GM18858 (cell line): ENCODE data around the gene CACNA2D3.

Experiments used
- ATAC-seq: cut with Tn5 transposase; IDR thresholded peaks from one replicate; pipeline ENCODE4 v1.9.1; 2021; ENCODE audit not compliant: unreplicated experiment

The CACNA2D3 gene

DNA sequence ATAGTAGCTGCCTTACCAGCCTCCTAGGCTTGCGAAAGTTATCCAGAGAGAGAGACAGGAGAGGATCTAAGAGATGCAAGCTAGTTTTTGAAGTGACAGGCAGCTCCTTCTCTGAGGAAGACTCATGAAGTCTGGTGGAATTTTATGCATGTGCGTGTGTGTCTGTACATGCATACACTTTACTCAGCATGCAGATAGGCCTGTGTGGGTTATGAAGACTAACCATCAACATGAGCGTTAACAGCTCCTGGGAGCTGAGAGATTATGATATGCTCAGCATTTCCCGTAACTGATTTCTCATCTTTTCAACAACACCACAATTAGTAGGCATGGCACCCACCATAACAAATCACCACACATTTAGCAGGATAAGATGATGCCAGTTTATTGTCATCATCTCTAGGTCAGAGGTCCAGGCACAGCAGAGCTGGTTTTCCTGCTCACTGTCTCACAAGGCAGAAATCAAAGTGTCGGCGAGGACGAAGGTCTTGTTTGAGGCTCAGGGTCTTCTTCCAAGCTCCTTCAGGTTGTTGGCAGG is 239.5 kb downstream of the CACNA2D3 start:
- ATAC-seq, result no peak

DNA sequence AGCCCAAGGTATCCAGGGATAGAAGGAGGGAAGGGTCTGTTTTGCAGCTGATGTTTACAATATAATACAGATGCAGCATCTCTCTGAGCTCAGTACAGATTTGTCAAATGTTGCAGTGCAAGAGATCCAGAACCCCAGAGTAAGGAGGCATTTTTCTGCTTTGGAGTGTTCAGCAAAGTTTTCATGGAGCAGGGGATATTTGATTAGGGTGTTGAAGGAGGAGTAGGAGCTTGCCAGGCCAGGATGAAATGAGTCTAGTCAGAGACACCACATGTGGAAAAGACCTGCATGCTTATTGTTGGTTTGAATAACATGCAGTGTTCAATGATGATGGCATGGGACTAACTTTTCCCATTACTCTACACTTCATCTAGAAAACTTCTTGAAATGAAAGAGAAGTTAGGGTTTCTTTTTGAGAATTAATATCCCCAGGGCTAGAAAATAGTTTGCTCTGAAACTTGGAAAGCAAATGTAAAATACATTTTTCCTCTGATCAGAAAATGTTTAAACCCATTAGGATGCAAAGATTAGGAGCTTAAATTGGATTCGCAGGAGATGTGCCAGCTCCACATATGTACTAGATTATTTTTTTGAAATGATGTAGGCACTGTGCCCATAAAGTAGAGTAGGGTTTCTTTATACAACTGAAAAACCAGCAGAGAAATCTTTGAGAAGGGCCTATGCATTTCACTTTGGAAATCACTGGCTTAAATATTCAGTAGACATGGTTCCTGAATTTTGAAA is 243.8 kb downstream of the CACNA2D3 start:
- ATAC-seq, result no peak

DNA sequence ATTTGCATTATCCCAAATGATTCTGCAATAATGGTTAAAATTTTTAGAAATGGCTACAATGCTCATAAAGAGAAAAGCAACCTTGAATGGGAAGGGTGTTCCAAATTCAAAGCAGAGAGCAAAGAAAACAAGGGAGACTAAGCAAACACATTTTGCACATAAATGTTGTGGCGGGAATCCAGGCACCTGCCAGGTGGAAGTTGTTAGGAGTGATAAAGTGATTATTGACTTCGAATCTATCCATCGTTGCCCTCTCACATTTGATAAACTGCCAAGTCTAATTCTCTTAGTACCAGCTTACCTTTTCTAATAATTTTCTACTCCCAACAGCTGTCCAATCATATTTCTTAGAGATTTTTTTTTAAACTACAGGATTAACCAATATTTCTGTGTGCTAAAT is 244.5 kb downstream of the CACNA2D3 start:
- ATAC-seq, result no peak

DNA sequence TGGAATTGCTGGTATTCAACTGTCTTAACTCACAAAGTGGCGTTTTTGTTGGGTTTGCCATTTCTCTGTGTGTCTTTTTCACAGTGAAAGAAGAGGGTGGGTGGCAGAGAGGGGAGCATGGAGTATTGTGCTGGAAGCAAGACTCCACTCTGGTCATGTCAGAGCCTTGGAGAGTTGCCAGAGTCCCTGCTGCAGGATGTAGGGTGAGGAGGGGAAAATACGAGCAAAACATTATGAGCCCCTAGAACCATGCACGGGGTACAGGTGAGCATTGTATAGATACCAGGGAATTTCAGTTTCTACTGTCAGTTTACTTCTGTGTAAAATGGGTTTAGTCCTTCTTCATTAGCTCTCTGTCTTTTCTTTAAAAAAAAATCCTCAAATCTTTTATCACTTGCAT is 249.9 kb downstream of the CACNA2D3 start:
- no peak for ATAC-seq

DNA sequence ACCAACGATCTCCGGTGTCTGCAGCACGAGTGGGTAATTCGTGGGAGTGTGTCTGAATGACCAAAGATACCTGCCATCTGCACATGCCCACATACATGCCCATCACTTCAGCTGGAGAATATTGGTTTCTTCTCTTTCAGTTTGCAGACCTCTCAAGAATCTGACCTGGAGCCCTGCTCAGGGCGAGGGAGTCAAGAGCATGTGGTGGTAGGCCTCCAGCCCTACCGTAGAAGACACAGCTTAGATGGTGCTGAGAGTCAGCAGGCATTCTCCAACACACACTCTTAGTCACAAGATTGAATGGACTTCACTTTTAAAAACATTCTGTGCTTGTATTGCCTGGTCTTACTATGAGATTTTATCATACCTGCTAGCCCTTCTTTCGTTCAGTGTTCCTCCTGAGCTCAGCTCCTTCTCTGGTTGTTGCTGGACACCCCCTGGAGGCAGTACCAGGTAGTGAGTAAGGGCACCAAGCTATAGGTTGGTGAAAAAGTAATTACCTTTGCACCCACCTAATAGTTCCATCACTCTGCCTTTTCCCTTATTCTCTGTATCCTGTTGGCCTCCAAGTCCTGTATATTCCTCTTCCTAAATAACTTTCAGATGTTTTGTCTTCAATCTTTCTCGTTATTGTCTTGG is 252.0 kb downstream of the CACNA2D3 start:
- ATAC-seq, result no peak

DNA sequence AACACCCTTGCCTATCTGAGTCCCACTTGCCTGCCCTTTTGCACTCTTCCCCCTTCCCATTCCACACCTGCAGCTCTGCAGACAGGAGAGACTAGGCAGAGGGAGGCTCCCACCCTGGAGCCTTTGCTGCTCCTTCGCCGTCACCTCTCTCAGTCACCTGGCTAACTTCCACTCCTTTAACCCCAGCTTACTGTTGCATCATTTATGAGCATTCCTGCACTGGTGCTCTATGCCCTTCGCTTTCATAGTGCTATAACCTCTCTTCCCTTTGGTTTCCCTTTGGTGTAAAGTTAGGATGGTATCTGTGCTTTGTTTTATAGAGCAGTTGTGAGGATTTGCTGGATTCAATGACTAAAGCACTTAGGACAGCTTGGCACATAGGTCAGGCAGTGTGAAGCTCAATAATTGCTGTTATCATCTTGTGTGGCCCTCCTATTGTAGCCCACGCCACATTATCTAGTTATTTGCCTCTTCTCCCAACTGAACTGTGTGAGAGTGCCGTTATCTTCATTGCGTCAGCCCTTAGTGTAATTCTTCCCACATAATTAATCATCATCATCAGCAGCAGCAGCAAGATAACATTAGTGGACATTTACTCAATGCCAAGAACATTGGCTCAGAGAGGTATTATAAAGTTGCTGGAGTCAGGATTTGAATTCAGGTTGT is 253.9 kb downstream of the CACNA2D3 start:
- no peak for ATAC-seq

DNA sequence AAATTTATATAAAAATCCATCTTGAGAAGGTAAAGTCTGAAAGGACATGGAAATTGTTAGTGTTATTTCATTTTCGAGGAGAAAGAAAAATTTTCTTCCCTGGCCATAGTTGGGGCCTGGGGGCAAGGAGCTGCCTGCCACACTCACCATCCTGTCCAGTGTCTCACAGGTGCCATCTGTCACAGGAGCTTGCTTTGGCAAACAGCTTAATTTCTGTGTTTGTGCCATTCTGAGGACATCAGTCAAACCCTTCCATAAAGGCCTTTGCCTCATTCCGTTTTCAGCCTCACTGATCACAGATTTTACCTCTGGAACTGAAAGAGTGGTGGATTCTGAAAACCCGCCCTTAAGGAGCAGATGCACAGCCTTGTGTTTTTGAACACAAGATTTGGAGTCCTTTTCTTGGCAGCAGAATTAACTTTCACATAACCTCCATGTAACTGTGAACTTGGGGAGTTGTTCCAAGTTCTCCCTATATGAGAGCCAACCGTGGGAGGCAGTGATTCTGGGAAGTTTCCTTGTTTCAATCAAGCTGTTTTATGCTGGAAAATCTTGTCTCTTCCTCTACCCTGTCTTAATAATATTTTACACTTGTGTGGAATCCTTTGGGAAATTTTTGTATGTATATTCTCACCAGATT is 254.7 kb downstream of the CACNA2D3 start:
- no peak for ATAC-seq

DNA sequence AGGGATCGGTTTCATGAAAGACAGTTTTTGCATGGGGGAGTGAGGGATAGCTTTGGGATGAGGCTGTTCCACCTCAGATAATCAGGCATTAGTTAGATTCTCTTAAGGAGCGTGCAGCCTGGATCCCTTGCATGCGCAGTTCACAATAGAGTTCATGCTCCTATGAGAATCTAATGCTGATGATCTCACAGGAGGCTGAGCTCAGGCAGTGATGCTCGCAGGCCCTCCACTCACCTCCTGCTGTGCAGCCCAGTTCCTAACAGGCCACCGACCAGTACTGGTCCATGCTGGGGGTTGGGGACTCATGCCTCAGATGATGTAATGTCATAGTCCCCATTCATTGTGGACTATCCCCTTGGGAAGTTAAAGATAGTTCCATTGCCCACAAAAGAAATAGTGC is 255.8 kb downstream of the CACNA2D3 start:
- no peak for ATAC-seq

DNA sequence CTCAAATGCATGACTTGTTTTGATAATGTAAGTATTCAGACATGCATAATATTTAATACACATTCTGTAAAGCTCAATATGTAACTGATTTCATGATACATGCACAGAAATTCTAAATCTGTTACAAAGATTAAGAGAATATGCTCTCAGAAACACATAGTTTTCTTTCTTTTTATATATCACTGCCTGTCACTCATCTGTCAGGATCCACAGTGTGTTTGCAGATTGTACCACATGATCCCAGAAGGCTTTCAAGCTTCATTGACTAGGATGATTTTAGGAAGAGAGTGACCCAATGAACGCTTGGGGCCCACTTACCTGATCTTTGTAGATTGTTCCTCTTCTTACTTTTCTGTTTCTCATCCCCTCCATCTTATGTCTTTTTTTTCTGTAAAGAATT is 261.9 kb downstream of the CACNA2D3 start:
- no peak for ATAC-seq

DNA sequence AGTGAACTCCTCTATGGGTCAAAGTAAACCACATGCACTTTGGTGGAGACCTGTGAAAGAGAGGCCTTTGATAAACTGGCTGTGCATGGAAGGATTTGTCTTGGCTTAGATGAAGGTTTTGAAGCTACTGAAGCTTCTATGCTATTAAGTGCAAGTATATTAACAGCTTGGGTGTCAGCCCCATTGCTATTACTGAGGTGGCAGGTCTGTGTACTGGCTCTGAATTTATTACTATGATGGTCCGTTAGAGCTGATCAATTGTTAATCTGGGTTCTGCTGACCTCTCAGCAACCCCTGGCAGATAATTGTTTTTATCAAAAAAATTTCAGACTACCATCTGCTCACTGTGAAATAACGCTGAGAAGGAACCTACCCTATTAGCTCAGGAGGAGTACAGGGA is 268.2 kb downstream of the CACNA2D3 start:
- no peak for ATAC-seq

DNA sequence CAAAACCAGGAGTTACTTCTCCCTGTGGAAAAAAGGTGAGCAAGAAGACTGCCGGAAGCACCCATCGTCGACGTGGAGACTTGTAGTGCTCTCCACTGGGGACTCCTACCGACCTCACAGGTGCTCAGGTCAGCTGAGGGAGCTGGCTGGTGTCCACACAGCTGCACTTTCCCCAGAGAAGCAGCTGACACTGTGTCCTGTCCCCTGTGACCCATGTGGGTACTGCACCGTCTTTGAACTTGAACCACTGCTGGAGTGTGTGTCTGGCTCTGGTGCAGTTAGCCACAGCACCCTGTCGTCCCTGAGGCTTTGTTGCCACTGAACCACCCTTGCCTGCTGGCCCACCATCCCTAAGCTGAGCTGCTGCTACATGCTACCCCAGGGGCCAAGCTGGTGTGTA is 270.8 kb downstream of the CACNA2D3 start:
- ATAC-seq, result no peak

DNA sequence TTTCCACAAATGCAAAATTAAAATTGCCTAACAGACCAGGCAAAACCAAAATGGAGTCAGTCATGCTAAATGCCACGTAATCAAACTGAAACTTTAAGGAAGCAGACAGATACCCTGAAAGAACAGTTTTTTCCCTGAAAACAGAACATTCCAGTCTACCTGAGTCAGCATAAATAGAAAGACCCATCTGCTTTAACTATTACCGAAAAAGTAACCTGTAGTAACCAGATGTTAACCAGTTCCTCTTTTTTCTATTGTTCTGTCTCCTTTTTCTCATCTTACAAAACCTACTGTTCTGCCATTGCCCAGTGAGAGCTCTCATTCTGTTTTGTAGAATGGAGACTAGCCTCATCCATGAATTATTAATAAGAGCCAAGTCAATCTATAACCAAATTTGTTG is 286.0 kb downstream of the CACNA2D3 start:
- no peak for ATAC-seq

DNA sequence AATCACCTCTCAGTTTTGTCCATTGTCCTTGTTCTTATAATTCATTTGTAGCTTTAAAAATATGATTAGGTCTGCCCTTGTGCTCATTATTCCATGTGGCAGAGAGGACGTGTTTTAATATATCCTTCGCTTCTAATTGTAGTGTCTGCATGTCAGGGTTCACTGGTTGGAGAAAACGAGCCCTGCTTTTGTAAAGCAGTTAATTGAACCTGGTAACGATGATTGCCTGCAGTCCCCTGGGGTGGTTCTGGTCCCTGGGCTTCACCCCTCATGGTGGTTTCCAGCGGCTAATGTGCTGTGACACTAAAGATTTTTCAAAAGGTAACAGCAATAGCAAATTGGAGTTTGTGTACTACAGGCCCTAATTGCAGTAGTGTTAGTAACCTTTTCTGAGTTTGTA is 299.6 kb downstream of the CACNA2D3 start:
- ATAC-seq, result no peak

DNA sequence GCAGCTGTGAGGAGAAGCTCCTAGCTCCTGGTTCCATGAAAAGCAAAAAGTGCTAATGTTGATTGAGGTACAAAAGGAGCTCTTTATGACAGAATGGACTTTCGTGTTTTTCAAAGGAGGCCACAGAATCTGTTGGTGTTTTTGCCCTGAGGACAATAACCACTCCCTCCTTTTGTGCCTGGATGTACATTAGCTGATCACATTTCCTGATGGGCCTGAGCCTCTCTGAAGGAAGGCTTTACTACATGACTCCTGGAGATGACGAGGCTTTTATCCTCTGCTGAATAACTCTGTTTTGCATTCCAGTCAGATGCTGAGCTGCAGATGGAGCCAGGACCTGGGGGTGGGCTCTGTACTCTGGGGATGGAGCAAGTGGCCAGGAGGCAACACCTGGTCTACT is 301.9 kb downstream of the CACNA2D3 start:
- no peak for ATAC-seq

DNA sequence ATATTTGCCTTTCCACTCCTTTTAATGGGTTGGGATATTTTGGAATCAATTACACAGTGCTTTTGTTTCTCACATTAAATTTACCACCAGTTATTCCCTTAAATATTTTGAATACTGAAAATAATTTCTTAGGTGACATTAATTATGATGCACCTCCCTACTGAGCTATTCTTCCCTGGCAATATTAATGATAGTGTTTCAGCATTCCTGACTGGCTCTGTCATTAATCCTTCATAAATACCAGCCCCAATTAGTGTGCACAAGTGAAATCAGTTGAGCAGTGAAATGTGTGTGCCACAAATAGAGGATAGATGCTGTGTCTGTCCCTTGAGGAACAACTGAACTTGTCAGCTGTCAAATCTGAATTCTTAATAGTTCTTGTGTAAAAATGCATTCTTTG is 304.0 kb downstream of the CACNA2D3 start:
- no peak for ATAC-seq

DNA sequence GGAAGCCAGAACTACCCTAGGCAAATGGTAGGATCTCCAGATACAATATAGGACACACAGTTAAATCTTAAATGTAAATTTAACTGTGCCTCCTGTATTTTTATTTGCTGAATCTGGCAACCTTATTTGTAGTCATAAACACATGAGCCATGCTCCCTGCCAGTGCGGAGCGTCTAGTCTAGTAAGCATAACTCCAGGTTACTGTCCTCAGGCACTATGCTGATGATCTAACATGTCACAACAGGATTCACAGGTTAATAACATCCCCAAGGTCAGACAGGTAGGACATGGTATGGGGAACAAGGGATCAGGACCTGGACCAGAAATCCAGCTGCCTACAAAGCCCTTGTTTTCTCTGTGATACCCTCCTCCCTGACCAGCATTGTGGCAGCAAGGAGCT is 305.1 kb downstream of the CACNA2D3 start:
- ATAC-seq, result no peak

DNA sequence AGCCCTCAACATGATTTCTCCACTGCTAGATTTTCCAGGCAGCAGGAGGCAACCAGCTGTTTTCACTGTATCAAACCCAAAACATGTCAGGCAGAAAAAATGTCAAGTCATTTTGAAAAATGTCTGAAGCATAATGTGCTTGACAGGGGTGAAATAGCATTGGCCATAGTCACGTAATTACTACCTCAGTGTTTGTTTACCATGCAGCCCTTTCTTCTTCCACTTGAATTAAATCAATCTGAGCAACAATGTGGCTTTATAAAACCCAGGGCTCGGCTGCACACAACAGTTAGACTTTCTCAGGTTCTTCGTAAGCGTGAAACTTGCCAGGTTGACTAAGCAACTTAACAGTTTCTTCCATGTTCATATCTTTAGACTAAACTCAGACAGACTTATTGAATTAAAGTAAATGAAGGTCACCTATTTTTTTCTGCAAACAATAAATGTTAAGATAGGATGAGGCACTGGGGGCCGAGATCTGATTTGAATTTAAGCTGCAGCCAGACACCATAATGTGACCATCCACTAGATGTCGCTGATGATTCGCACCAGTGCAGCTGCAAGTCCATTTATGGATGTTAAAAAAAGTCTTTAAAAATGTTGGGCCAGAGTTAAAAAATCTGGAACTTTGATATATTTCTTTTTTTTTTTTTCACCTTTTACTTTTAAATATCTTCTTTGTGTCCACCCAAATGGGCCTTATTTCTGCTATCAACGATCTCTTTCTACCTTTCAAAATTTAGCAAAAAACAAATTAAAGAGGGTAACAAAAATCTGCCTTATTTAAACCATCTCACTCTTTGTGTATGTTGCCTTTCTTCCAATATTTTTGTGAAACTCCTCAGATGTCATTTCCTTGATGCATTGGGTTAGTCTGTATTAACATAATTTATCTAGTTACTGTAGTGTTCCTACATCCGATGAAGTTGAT is 305.9 kb downstream of the CACNA2D3 start:
- no peak for ATAC-seq

DNA sequence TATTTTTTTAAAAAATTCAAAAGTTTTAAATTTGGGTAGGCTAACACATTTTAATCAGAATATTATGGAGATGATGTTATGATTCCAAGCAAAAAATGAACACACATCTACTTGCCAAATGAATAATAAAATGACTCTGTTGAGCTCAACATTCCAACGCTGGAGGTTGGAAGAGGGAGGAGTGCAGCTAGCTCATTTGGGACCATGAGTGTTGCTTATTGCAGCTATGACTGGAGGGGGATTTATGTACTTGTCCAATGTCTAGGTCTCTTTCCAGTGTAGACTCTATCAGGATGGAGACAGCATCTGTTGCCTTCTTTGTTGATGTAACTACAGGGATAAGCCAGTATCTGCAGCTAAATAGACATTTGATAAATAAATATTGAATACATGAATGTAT is 310.6 kb downstream of the CACNA2D3 start:
- no peak for ATAC-seq

DNA sequence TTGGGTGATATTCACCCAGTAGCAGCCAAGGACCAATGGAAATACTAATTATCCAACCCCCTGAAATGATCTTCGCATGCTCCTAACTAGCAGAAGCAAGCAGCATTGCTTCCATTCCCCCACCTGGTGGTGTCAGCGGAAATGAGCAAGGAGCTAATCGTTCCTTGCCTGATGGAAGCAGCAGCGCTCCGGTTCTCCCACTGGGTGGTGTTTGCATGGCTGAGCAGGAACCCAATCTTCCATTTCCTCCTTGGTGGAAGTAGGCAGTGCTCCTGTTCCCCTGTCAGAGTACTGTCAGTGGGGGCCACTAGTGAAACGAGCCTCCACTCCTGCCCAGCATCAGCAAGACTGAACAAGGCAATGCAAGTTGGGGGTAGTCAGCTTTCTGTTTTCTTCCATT is 311.5 kb downstream of the CACNA2D3 start:
- no peak for ATAC-seq

DNA sequence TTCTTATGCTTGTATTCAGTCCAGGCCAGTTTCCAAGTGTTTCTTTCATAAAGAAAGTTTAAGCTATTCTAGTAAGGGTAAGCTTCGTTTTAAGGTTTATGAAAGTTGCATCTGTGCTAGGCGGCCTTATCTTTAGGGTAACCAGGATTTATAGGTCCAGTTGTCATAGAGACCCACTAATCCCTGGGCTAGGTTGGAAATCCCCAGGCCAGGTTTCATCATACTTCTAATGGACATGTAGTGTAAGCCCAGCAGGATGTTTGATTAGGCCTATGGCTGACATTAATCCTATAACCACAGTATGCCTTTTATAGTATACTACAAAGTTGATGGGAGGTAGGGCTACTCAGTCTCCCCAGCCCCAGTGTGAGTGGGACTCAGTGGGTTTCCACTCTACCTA is 312.4 kb downstream of the CACNA2D3 start:
- ATAC-seq, result no peak

DNA sequence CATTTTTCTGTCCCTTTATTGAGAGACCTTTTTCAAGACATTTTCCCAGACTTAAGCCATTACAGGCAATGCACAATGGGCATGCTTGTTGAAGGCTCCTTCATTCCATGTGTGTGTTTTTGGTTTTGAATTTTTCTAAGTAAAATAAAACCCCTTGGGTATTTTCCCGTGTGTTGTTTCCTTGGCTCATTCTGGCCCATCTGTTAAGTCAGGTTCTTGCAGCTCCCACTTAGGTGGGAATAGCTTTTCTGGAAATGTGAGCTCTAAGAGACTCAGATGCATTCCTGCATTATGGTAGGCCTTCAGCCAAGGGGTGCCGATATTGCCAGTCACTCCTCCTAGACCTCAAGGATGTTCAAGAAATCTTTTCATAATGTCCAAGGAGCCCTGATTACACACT is 314.9 kb downstream of the CACNA2D3 start:
- no peak for ATAC-seq
